Activated gamma-delta T cell treated with Interleukin-2 at 50 U/mL for 16 hours (primary cell): Measurements from ENCODE around the gene MAB21L1.

Experiments
- DNase-seq: peaks from one replicate; pipeline ENCODE4 v3.0.0-alpha.2; 2020

The MAB21L1 gene

GRCh38 chr13:35475960-35476943 lies at the start of gene MAB21L1:
TSS of gene MAB21L1 (minus strand) at chr13:35476689. CDS start at chr13:35476138, 551 bp downstream.
- DNase-seq = no peak

DNA sequence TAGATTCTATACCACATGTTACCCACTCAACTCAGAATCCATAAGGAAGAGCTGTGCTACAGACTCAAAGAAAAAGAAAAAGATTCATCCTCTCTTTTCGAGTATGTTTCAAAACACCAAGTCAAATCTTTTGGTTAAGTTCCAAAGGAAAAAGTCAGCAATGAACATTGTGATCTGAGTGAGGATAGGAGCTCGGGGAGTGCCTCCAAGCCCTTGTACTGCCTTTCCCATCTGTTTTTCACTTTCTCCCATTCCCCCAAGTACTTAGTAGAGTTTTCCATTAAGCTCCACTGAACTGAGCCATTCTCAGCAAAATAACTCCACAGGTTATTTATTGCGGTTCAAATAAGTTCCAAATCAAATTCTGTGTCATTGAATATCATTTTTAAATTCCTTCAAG lies 47.7 kb upstream of the MAB21L1 start:
- no peak for DNase-seq

DNA sequence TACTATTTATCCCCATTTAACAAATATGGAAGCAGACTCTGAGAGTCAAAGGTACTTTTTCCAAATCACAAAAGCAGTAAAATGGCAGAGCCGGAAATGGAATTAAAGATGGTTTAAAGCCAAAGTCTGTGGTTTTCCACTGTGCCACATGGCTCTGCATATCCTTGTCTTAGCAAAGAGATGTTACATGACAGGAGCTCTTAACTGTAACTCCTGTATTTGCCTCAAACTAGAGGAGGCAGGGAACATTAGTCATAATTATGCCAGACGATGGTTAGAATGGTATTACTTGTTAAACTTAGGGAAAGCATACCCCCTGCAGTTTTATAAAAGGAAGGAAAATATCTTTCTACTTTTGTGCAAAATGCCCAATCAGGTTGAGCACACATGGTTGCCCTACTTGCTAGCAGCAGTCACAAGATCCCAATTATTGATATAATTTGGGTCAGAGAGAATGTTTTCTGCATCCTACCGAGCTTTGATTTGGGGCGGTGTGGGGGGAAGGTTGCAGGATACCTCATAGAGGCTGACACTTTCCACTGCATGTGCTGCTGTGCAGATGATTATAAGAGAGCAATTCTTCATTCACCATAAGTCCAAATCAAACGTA lies 42.0 kb upstream of the MAB21L1 start:
- DNase-seq = no peak

DNA sequence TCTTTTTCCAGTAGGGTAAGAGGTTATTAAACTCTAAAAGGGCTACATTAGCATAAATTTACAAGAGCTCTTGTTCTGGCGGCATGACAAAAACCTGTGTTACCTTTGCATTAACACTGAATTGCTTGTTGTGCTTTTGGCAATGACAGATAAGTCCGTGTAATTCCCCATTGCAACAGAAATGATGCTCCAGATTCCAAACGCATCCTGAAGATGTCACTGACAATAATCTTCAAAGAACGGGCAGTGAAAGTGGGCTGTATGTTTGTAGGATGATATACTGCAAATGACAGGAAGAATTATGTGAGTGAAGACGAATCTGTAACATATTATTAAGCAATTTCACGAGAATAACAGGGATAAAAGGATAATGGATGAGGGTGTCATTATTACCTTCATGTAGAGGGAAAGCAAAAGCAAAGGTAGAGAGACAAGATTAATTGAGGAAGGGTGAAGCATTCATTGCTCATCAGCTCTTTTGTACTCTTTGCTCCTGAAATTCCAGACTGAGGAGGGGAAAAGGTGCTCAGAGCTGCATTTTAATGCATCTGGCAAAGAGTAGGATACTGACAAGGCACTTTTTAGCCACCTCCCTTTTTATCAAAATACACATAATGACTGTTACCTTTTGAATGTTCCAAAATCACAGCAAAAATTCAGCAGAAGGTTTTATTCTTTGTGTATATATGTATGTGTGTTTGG lies 38.5 kb upstream of the MAB21L1 start:
- no peak for DNase-seq

DNA sequence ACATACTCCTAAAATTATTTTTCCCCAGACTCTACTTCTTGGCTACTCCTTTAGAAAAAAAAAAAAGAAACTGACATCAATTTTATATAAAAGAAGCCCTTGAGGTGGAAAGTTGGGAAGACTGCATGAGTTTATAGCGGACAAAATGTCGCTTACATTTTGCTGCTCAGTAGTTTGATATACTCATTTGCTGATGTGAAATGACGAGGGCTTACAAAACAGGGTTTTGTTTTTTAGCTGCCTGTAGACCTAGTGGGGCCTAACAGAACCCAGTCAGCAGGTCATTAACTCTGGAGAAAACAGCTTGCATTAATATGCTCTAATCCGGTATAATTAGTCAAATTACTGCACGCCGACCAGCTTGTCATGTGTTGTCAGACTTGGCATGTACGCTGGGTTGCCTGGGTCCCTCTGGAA lies 37.6 kb upstream of the MAB21L1 start:
- DNase-seq = no peak

DNA sequence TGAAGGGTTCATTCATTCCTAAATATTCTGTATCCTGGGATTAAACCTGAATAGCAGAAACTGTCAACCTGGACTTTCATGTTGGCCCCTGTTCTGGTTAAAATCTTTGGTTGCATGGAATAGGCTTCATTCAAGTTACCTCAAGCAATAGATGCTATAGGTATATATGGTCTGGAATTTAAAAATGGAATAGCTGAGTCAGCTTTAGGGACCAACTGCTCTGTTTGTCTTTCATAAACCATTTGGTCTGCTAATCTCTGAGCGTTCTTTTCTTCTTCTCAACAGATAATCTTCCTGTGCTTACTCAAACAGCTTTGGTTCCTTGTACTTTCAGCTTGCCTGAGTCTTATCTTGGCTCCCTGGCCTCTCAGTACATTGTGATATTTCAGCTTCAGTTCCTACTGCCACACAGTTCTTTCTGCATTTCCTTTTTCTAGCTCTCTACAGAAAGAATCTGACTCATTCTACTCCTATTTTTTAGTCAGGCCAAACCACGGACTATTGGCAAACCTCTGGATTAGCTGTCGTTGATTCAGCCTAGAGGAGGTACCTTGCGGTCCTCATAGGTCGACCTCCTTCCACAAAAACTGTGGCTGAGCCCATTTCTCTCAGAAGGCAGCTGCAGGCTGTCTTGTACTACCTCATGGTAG lies 35.9 kb upstream of the MAB21L1 start:
- DNase-seq = no peak

DNA sequence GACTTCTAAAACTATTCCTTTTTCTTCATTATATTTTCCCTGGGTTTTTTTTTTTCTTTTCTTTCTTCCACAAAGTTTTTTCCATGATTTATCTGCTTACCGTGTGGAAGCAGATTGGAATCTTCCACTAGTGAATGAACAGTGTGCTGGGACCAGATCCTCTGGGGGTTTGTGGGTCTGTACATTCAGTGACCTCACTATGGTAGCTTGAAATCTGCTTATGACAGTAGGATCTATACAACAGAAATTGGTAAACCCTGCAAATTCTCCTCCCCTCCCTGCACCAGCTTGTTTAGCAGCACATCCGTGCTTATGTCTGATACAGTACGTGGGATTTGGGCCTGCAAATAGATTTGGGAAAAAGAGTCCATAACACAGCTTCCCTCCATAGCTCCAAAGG lies 26.0 kb upstream of the MAB21L1 start:
- DNase-seq = no peak

DNA sequence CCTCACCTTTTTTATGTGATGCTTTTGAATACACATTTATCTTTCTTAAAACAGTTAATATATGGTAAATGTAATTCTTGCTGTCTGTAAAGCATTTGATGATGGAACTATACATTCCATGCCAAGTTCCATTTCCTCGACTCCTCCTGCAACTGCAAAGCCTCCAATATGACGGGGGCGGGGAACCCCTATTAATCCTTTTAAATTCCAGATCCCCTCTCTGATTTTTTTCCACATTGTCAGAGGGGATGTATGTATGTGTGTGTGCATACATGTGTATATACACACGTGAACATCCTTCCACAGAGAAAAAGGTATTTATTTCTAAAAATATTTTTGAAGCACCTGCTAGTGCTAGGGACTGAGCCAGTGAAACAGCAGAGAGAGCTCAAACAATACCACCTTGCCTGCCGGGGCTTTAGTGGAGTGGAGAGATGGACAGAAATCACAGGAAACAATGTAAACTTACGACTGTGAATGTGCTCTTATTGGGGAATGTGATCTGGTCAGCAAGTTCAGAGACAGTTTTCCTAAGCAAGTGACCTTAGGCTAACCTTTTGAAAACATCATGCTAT lies 25.3 kb upstream of the MAB21L1 start:
- DNase-seq = no peak

DNA sequence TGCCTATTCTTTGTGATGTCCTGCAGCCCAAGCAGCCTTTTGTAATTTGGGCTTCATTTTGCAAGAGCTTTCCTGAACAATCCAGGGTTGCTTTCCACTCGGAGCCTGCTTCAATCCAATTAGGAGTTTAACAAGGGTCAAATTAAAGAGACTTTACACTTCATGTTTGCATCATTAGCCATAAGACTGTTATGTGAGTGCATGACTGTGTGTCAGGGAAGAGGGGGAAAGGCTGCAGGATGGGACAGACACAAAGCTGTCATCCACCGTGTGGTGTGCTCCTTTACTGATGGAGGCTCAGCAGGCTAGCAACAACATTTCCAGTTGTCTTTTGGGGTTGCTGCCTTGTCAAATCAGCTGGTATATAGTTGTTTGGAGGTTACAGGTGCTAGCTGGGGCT lies 23.7 kb upstream of the MAB21L1 start:
- DNase-seq = no peak

GRCh38 chr13:35499676-35500075 lies 23.2 kb upstream of the MAB21L1 start:
- no peak for DNase-seq

DNA sequence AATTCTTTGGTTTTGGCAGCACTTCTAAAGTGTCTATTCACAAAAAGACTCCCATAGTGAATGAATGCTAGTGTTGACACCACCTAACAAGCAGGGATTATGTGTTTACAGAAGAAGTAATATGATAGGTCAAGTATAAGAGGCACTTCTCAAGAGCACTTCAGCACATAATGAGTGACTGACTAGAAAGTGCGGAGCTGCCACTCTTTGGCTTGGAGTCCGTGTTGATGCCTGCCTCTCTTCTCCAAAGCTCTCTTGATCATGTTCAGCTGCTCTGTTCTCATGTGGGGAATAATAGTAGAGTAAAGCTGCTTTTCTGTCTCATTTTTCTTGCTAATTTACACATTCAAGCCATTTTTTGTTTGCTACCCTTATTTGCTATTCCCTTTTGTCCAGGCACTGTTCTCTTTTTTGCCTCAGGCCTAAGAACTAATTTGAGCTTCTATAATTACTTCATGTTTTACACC lies 22.7 kb upstream of the MAB21L1 start:
- no peak for DNase-seq

DNA sequence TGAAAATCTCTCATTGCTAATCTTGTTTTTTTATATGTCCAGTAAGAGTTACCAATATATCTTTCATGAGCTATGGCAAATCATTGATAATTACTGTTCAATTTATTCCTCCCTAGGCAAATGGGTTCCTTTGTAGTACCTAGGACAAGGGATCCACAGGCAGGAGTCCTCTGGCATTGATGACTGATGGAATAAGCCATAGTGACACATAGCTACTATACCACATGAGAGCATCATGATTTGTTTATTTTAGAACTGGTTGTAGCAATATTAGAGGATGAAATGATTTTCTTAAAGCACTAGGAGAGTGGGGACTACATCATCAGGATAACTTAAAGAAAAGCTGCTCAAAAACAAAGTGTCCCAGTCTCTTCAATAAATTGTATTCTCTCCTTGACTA lies 21.7 kb upstream of the MAB21L1 start:
- no peak for DNase-seq

DNA sequence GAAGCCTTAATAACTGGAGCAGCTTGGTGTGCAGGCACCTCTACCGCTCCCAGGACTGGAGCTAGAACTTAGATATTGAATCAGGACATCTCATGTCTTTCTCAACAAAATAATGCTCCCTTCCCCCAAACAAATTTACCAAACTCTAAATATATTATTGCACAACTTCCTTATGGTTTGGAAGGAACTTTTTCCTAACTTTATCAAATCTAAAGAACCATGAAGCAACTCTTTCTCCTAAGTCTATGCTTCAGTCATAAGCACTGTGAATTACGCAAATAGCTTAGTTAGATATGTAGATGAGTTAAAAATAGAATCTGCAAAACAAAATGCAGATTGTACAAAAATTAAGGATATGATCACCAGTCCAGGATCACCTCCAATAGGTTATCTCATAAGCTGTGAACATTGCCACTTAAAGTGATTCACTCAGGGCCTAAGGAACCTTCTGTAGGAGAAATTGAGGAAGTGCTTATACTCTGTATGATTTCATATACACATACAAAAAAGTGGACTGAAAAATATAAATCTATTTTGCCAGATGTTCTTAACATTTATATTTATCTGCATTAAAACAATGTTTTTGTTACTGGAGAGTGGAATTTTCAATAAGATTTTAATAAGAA lies 20.4 kb upstream of the MAB21L1 start:
- no peak for DNase-seq

GRCh38 chr13:35496006-35496405 lies 19.5 kb upstream of the MAB21L1 start:
- DNase-seq = no peak

- DNase-seq = no peak
These were observed 12.6 kb upstream of the MAB21L1 start for GRCh38 chr13:35489050-35489449.

DNA sequence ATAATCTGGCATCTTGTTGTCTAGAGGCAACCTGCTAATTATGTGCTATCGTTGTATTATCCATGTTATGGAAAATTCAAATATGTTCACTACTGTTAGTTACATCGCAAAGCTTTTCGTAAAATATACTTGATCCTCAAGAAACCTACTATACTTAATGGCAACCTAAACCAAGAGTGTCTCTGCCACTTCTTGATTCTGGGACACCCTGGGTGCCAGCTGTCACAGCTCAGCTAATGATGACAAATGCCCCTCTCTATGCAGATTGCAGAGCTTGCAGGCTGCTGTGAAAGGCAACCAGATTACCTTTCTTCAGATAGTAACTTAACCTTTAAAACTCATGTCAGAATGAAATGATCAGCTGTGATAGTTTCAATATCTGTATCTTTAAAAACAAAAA lies 8.9 kb upstream of the MAB21L1 start:
- DNase-seq = no peak

DNA sequence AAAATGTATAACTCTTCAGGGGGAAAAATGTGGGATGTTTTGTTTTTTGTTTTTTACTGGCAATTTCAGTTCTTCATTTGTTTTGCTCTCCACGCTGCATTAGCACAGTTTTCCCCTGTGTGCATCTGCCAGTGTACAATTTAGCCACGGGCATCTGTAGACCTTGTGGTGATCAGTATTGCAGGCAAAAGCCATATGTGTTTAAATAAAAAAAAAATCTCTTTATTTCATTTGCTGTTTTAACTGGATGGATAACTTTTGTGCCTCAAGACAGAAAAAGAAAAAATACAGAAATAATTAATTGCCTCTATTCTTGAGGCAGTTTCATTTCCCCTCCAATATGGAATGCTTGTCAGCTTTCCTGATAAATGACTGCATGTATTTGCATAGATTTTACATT lies 7.9 kb upstream of the MAB21L1 start:
- no peak for DNase-seq

GRCh38 chr13:35483761-35484160 lies 7.3 kb upstream of the MAB21L1 start:
- DNase-seq = no peak

GRCh38 chr13:35482527-35482926 lies 6.0 kb upstream of the MAB21L1 start:
- DNase-seq = no peak

GRCh38 chr13:35481777-35482176 lies 5.3 kb upstream of the MAB21L1 start:
- no peak for DNase-seq

DNA sequence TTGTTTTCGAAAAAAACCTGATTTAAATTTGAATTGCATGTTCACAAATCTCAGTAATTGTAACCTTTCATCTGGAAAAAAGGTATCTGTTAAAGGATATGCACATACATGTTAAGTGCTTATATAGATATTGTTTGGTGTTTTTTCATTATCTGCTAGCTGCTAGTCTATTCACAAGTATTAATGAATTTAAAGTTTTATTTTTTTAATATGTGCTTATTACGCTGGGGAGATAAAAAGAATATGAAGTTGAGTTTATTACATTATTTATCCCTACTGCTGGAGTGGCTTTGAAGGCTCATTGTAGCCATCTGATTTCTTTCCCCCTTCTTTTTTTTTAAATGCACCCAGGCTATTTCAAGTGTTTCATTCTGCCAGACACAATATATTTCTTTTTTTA lies 3.9 kb upstream of the MAB21L1 start:
- DNase-seq = no peak

DNA sequence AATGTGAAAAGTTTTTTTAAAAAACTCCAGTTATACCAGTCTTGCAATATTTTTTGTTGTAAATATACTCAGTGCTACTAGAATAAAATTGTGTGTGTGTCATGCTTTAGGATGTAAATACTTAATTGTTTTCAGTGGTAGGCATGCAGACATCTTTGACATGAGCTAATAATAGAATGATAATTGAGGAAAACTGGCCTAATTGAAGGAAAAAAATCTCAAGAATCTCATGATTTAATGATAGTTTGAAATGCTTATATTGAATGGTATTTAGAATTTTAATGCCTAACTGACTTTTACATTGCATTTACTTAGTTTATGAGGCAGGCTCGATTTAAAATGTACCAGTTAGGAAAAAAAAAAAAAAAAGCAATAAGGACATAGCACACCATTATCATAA lies 3.2 kb upstream of the MAB21L1 start:
- DNase-seq = no peak
